Measurements from ENCODE around the gene CDK18. TPM values are rescaled to one million over a fixed set of nuclear protein-coding genes. Genes with fewer than 3 reads are reported as not detected.

Gene CDK18
- total and polyA plus RNA-seq, 3 experiments from 2014 or later: 0.43 to 1.6 (median 1.4) TPM

- Mint-ChIP-seq H3K4me1 (peaks cover 0 to 2% (median 0%) of the 10 kb centered on the region in 3 donors), H3K27ac (no peak overlapping the region), H3K9me3 (no peaks in the 10 kb centered on the region), H3K36me3 (no peaks in the 10 kb centered on the region), H3K27me3 (peaks cover 3 to 5% of the 10 kb centered on the region in 2 donors), H3K4me3 (no peak overlapping the region)
- peak; percentile 58 to 80 (median 62) for DNase-seq
- H3K9me3 ChIP-seq (ENCODE audit: low read length): no peaks in the 10 kb centered on the region
- no peaks in the 10 kb centered on the region for H3K36me3 ChIP-seq (ENCODE audit: insufficient read depth, low read length)
- CTCF ChIA-PET: interaction anchor here (0.6 to 5.4 kb wide), 47 partner anchors 9 to 272 kb away, joined by 3 to 104 read pairs (median 6); partner anchors contain the start of genes CDK18, ELK4 and NUAK2
- POLR2A ChIA-PET: interaction anchor here (0.6 kb wide), 1 partner anchor 117 kb away, joined by 4 read pairs; no protein-coding TSS in a partner anchor
- H3K27ac ChIP-seq (ENCODE audit: low read depth, low read length): no peak overlapping the region
- H3K4me3 ChIP-seq (ENCODE audit: low read length): no peak overlapping the region
- H3K27me3 ChIP-seq (ENCODE audit: insufficient read depth, low read length, poor library complexity, severe bottlenecking): no peaks in the 10 kb centered on the region
- H3K4me1 ChIP-seq (ENCODE audit: insufficient read depth, low read length): no peaks in the 10 kb centered on the region
Observed at GRCh38 chr1:205523891-205524793, 19.7 kb downstream of the CDK18 start.

GRCh38 chr1:205524794-205525101, 20.3 kb downstream of the CDK18 start:
- Histone ChIP-seq H3K27me3 (ENCODE audit: insufficient read depth, low read length, poor library complexity, severe bottlenecking) (no peaks in the 10 kb centered on the region), H3K27ac (ENCODE audit: low read depth, low read length) (no peak overlapping the region), H3K9me3 (ENCODE audit: low read length) (no peaks in the 10 kb centered on the region), H3K4me1 (ENCODE audit: insufficient read depth, low read length) (no peaks in the 10 kb centered on the region), H3K36me3 (ENCODE audit: insufficient read depth, low read length) (no peaks in the 10 kb centered on the region), H3K4me3 (ENCODE audit: low read length) (no peak overlapping the region)
- POLR2A ChIA-PET: interaction anchor here (0.6 kb wide), 1 partner anchor 118 kb away, joined by 4 read pairs; no protein-coding TSS in a partner anchor
- Mint-ChIP-seq H3K36me3 (no peaks in the 10 kb centered on the region), H3K4me3 (no peak overlapping the region), H3K4me1 (peaks cover 0 to 7% (median 4%) of the 10 kb centered on the region in 3 donors), H3K9me3 (no peaks in the 10 kb centered on the region), H3K27ac (no peak overlapping the region), H3K27me3 (peaks cover 4 to 8% of the 10 kb centered on the region in 2 donors)
- CTCF ChIA-PET: interaction anchor here (0.5 to 5.4 kb wide), 43 partner anchors 9 to 1976 kb away, joined by 3 to 104 read pairs (median 7); partner anchors contain the start of genes CDK18, ELK4 and NUAK2
- DNase-seq: no peak

DNA sequence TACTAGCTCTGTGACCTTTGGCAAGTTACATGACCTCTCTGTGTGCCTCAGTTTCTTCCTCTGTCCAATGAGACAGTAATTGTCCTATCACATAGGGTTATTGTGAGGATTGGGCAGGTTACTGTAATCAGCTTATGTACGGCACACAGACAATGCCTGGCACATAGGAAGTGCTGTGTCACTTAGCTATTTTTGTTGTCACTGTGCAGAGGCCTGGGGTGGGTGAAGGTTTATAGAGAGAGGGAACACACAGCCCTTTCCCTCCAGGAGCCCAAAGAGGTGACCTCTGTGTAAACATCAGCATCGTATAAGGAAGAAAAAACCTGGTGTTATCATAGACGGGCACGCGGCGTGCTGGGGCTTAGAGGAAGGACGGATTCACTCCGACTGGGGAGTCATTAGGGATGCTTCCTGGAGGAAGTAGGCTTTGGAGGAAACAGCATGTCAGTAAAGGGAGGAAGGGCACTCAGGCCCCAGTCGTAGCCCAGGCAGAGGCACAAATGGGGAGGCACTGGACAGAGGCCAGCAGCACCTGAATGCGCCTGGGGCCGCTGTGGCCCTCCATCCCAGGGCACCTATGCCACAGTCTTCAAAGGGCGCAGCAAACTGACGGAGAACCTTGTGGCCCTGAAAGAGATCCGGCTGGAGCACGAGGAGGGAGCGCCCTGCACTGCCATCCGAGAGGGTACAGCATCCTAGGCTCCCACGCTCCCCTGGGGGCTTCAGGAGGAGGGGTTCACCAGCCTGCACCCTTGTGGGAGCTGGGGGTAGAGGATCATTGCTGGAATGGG, 21.2 kb downstream of the CDK18 start:
- Mint-ChIP-seq H3K4me1 (peaks cover 0 to 7% (median 4%) of the 10 kb centered on the region in 3 donors), H3K9me3 (no peaks in the 10 kb centered on the region), H3K36me3 (no peaks in the 10 kb centered on the region), H3K4me3 (no peak overlapping the region), H3K27me3 (peaks cover 4 to 8% of the 10 kb centered on the region in 2 donors), H3K27ac (no peak overlapping the region)
- H3K4me1 ChIP-seq (ENCODE audit: insufficient read depth, low read length): no peaks in the 10 kb centered on the region
- no peak overlapping the region for H3K27ac ChIP-seq (ENCODE audit: low read depth, low read length)
- no peaks in the 10 kb centered on the region for H3K27me3 ChIP-seq (ENCODE audit: insufficient read depth, low read length, poor library complexity, severe bottlenecking)
- H3K4me3 ChIP-seq (ENCODE audit: low read length): no peak overlapping the region
- no peaks in the 10 kb centered on the region for H3K36me3 ChIP-seq (ENCODE audit: insufficient read depth, low read length)
- H3K9me3 ChIP-seq (ENCODE audit: low read length): no peaks in the 10 kb centered on the region
- no peak for DNase-seq
- POLR2A ChIA-PET: no interaction called here
- CTCF ChIA-PET: interaction anchor here (0.8 to 5.4 kb wide), 20 partner anchors 9 to 252 kb away, joined by 3 to 104 read pairs (median 15); partner anchors contain the start of gene NUAK2

GRCh38 chr1:205526431-205526830, 22.0 kb downstream of the CDK18 start:
- Mint-ChIP-seq H3K36me3 (no peaks in the 10 kb centered on the region), H3K27me3 (peaks cover 4 to 8% of the 10 kb centered on the region in 2 donors), H3K4me3 (peak overlapping the region in 1 of 7 donors; percentile 23), H3K27ac (peak overlapping the region in 1 of 8 donors; percentile 72), H3K9me3 (no peaks in the 10 kb centered on the region), H3K4me1 (peaks cover 0 to 7% (median 4%) of the 10 kb centered on the region in 3 donors)
- no peaks in the 10 kb centered on the region for H3K36me3 ChIP-seq (ENCODE audit: insufficient read depth, low read length)
- POLR2A ChIA-PET: no interaction called here
- H3K27ac ChIP-seq (ENCODE audit: low read depth, low read length): no peak overlapping the region
- H3K4me3 ChIP-seq (ENCODE audit: low read length): no peak overlapping the region
- no peaks in the 10 kb centered on the region for H3K4me1 ChIP-seq (ENCODE audit: insufficient read depth, low read length)
- CTCF ChIA-PET: interaction anchor here (1.3 to 5.4 kb wide), 4 partner anchors 41 to 201 kb away, joined by 3 to 45 read pairs (median 10); no protein-coding TSS in a partner anchor
- H3K9me3 ChIP-seq (ENCODE audit: low read length): no peaks in the 10 kb centered on the region
- no peaks in the 10 kb centered on the region for H3K27me3 ChIP-seq (ENCODE audit: insufficient read depth, low read length, poor library complexity, severe bottlenecking)
- no peak for DNase-seq

- POLR2A ChIA-PET: no interaction called here
- H3K4me3 ChIP-seq (ENCODE audit: low read length): no peak overlapping the region
- H3K27me3 Mint-ChIP-seq: peaks cover 4 to 8% of the 10 kb centered on the region in 2 donors
- no peaks in the 10 kb centered on the region for H3K36me3 Mint-ChIP-seq
- DNase-seq: no peak
- H3K27ac ChIP-seq (ENCODE audit: low read depth, low read length): no peak overlapping the region
- H3K36me3 ChIP-seq (ENCODE audit: insufficient read depth, low read length): no peaks in the 10 kb centered on the region
- H3K4me1 ChIP-seq (ENCODE audit: insufficient read depth, low read length): no peaks in the 10 kb centered on the region
- CTCF ChIA-PET: interaction anchor here (0.9 to 5.1 kb wide), 4 partner anchors 40 to 129 kb away, joined by 3 to 66 read pairs (median 5); no protein-coding TSS in a partner anchor
- H3K27ac Mint-ChIP-seq: no peak overlapping the region
- peaks cover 0 to 7% (median 4%) of the 10 kb centered on the region in 3 donors for H3K4me1 Mint-ChIP-seq
- H3K4me3 Mint-ChIP-seq: no peak overlapping the region
- no peaks in the 10 kb centered on the region for H3K27me3 ChIP-seq (ENCODE audit: insufficient read depth, low read length, poor library complexity, severe bottlenecking)
- H3K9me3 ChIP-seq (ENCODE audit: low read length): no peaks in the 10 kb centered on the region
- no peaks in the 10 kb centered on the region for H3K9me3 Mint-ChIP-seq
Observed at GRCh38 chr1:205527931-205528330, 23.5 kb downstream of the CDK18 start.

GRCh38 chr1:205528446-205528886, 24.0 kb downstream of the CDK18 start:
- H3K27me3 Mint-ChIP-seq: peaks cover 4 to 8% of the 10 kb centered on the region in 2 donors
- POLR2A ChIA-PET: no interaction called here

DNA sequence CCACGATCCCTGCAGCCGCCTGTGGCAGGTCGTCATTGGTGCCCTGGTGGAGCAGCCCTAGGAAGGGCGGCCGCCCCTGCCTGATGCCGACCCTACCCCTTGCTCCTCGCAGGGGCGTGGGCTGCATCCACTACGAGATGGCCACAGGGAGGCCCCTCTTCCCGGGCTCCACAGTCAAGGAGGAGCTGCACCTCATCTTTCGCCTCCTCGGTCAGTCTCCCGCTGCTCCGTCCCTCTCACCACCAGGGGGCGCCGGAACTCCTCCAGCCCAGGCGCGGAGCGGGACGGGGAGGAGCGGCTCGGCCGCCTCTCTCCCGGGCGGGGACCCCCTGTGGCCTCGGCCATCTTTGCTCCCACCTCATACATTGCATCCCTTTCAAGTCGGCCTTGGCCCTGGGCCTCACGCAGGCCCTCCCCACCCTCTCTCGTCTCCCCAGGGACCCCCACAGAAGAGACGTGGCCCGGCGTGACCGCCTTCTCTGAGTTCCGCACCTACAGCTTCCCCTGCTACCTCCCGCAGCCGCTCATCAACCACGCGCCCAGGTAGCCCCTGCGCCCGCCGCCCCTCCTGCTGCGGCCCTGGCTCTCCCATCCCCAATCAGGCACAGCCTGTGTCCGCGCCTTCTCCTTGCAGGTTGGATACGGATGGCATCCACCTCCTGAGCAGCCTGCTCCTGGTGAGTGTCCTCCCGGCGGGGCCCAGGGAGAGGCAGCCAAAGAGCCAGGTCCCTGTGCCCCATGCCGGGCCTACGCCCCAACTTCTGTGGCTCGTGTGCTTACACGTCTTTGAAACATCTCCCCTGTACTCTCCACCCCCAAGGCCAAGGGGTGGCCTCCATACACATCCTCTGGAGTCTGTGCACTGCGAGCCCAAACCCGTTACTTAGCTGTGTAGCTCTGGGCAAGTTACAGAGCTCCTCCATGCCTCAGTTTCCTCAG, 24.7 kb downstream of the CDK18 start:
- Mint-ChIP-seq H3K4me1 (peaks cover 0 to 7% (median 4%) of the 10 kb centered on the region in 3 donors), H3K9me3 (no peaks in the 10 kb centered on the region), H3K27ac (peak overlapping the region in 1 of 8 donors; percentile 19), H3K4me3 (peak overlapping the region in 6 of 7 donors; percentile 34 to 78 (median 44)), H3K27me3 (peaks cover 4 to 8% of the 10 kb centered on the region in 2 donors), H3K36me3 (no peaks in the 10 kb centered on the region)
- peak; percentile 64 to 82 (median 75) for DNase-seq
- no peak overlapping the region for H3K4me3 ChIP-seq (ENCODE audit: low read length)
- CTCF ChIA-PET: interaction anchor here (0.7 to 5.1 kb wide), 17 partner anchors 9 to 249 kb away, joined by 3 to 66 read pairs (median 4); partner anchors contain the start of gene ELK4
- no peaks in the 10 kb centered on the region for H3K27me3 ChIP-seq (ENCODE audit: insufficient read depth, low read length, poor library complexity, severe bottlenecking)
- no peaks in the 10 kb centered on the region for H3K36me3 ChIP-seq (ENCODE audit: insufficient read depth, low read length)
- H3K4me1 ChIP-seq (ENCODE audit: insufficient read depth, low read length): no peaks in the 10 kb centered on the region
- H3K9me3 ChIP-seq (ENCODE audit: low read length): no peaks in the 10 kb centered on the region
- no peak overlapping the region for H3K27ac ChIP-seq (ENCODE audit: low read depth, low read length)
- POLR2A ChIA-PET: no interaction called here

More at GRCh38 chr1:205528446-205528886, 24.0 kb downstream of the CDK18 start:
- Histone ChIP-seq H3K9me3 (ENCODE audit: low read length) (no peaks in the 10 kb centered on the region), H3K27ac (ENCODE audit: low read depth, low read length) (no peak overlapping the region), H3K4me3 (ENCODE audit: low read length) (no peak overlapping the region), H3K4me1 (ENCODE audit: insufficient read depth, low read length) (no peaks in the 10 kb centered on the region), H3K36me3 (ENCODE audit: insufficient read depth, low read length) (no peaks in the 10 kb centered on the region), H3K27me3 (ENCODE audit: insufficient read depth, low read length, poor library complexity, severe bottlenecking) (no peaks in the 10 kb centered on the region)
- peak overlapping the region in 1 of 7 donors; percentile 65 for H3K4me3 Mint-ChIP-seq
- peaks cover 0 to 7% (median 4%) of the 10 kb centered on the region in 3 donors for H3K4me1 Mint-ChIP-seq
- no peaks in the 10 kb centered on the region for H3K36me3 Mint-ChIP-seq
- no peak overlapping the region for H3K27ac Mint-ChIP-seq
- DNase-seq: no peak
- CTCF ChIA-PET: interaction anchor here (0.7 to 5.1 kb wide), 15 partner anchors 12 to 248 kb away, joined by 3 to 66 read pairs (median 5); partner anchors contain the start of gene ELK4
- no peaks in the 10 kb centered on the region for H3K9me3 Mint-ChIP-seq
